ENCODE measurements around the gene CNTNAP2. TPM values are rescaled to one million over a fixed set of nuclear protein-coding genes. Genes with fewer than 3 reads are reported as not detected.

CNTNAP2 gene
- total and polyA plus RNA-seq, 9 of the 15 experiments (the other 6 are each of a cell fraction or from before 2014, with no cell fraction given), result 0.04 to 0.62 (median 0.09) TPM; not detected in 4

DNA sequence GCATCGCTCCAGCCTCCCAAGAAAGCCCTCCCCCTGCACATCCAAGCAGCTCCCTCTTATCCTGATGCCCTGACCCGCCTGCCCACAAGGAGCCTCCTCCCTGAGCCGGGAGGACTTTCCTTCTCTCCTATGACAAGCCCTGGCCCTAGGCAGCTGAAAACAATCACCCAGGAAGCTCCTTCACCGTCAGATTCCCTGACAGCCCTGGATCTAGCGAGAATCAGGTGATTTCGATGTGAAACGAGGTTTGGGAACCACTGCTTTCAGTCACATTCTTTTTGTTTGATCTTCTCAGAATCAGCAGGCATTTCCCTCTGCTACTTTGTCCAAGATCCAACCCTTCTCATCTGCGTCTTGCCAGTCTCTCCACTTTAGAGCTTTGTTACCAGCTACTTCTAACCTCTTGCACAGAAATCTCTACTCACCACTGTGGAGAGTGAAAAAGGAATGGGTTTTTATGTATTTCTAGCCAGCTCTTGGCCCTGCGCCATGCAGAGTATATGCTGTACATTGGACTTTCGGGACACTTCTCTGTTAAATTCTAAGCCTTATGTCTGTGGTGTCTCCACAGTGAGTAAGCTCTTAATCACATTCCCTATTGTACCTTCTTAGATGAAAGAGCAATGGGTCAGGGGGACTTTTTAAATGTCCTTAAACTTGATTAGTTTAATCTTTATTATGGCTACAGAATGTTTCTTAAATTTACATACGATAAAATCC lies 2220.8 kb downstream of the CNTNAP2 start:
- H3K9me3 ChIP-seq (replicated peaks; ENCODE audit: control insufficient read depth, insufficient read depth, low read depth, low read length), result no peaks in the 10 kb centered on the region
- no peak overlapping the region for H3K4me2 ChIP-seq (ENCODE audit: insufficient read depth, low read length)
- no peak for DNase-seq (ENCODE audit: extremely low read depth in 1 of 4, low spot score in 3 of 4)
- H3K4me1 ChIP-seq (replicated peaks in 1 of 2; ENCODE audit: control insufficient read depth in 2 of 2, insufficient read depth in 2 of 2, low read length in 2 of 2), result peaks cover 0 to 5% of the 10 kb centered on the region in 2 experiments; a peak in 1 of 5 replicates
- in situ Hi-C loops (cut with MboI) (no loop called here), intact Hi-C loops (cut with micrococcal nuclease) (no loop called here)
- H2AFZ ChIP-seq (ENCODE audit: low read depth, low read length), result no peak overlapping the region
- BruUV-seq (replicated peaks), result no TSS peak
- H3K4me3 ChIP-seq, result no peak overlapping the region
- no peaks in the 10 kb centered on the region for H3K36me3 ChIP-seq (ENCODE audit: control insufficient read depth, insufficient read depth, low read length)
- POLR2A ChIA-PET, result interaction anchor here (0.8 kb wide), 1 partner anchor 11 kb away, joined by 3 read pairs; no protein-coding TSS in a partner anchor
- H3K9me1 ChIP-seq (ENCODE audit: control insufficient read depth, insufficient read depth, low read length), result no peaks in the 10 kb centered on the region
- ATAC-seq, result no peak
- CTCF ChIA-PET (ENCODE audit: low intra/inter-chr PET ratio), result no interaction called here
- H3K27me3 ChIP-seq (ENCODE audit: control insufficient read depth in 2 of 2, insufficient read depth in 2 of 2, low read length in 2 of 2), result peaks cover 31 to 48% of the 10 kb centered on the region in 2 experiments
- H3K9ac ChIP-seq (ENCODE audit: insufficient read depth in 1 of 2, low read depth in 2 of 2, low read length in 2 of 2), result no peak overlapping the region
- 0% methylated on average over 11 of the region's 11 CpGs for WGBS (ENCODE audit: insufficient coverage, low coverage, missing lambda C conversion rate)
- no peaks in the 10 kb centered on the region for H3K79me2 ChIP-seq (ENCODE audit: control insufficient read depth, insufficient read depth, low read length)
- H3K27ac ChIP-seq (ENCODE audit: extremely low read depth, low read depth, low read length), result no peak overlapping the region
- no peak for TF ChIP-seq DPF2 (IDR thresholded peaks at IDR 0.05)
- TF ChIP-seq ZNF224 (CRISPR knock-in tag; IDR thresholded peaks at IDR 0.05), result no peak
- TF ChIP-seq DACH1 (IDR thresholded peaks at IDR 0.05; ENCODE audit: partially characterized antibody), result no peak
- TF ChIP-seq, protein P1, sequence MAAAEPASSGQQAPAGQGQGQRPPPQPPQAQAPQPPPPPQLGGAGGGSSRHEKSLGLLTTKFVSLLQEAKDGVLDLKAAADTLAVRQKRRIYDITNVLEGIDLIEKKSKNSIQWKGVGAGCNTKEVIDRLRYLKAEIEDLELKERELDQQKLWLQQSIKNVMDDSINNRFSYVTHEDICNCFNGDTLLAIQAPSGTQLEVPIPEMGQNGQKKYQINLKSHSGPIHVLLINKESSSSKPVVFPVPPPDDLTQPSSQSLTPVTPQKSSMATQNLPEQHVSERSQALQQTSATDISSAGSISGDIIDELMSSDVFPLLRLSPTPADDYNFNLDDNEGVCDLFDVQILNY (CRISPR knock-in tag; IDR thresholded peaks at IDR 0.05), result no peak
- TF ChIP-seq KLF1 (tag; IDR thresholded peaks at IDR 0.05), result no peak
- no peak for TF ChIP-seq HNRNPLL (IDR thresholded peaks at IDR 0.05; ENCODE audit: low read depth, low read length, poor library complexity, severe bottlenecking)
- TF ChIP-seq CBX8 (IDR thresholded peaks at IDR 0.05; ENCODE audit: borderline replicate concordance, extremely low read depth, low read depth, low read length, poor library complexity, severe bottlenecking), result no peak
- no peak for TF ChIP-seq SREBF2 (CRISPR knock-in tag; IDR thresholded peaks at IDR 0.05)
- H4K20me1 ChIP-seq (replicated peaks; ENCODE audit: control insufficient read depth, insufficient read depth, low read length), result peaks cover 3% of the 10 kb centered on the region; the same call in 1 of the 2 replicates
- no peak for FAIRE-seq
